Activated CD8-positive, alpha-beta memory T cell treated with anti-CD3 and anti-CD28 coated beads for 48 hours (primary cell): ENCODE data around the gene PC.

Source experiments
- DNase-seq, 3 experiments: peaks; one replicate each; pipeline ENCODE4 v3.0.0-alpha.2; 2020; ENCODE audit warnings: low read depth in 2 of 3, low spot score in 2 of 3

Gene PC

DNA sequence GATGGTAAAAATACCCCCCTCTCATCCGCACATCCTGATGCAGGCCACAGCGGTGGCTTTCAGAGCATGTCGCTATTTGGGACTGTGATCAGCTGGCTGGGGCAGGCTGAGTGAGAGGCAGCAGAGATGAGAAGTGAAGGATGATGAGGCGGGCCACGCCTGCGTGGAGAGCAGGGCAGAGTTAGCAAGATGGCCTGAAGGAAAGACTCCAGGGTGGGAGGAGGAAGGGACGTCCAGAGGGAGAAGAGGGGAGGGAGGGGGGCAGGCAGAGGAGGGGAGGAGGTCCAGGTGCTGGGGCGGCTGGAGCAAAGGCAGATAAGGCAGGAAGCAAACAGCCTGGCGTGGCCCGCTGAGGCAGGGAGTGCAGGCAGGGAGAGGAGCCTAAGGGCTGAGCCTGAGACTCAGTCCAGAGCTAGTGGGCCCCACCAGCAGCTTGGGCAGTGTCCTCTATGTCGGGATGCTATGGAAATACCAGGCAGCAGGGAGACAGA, 72.2 kb downstream of the PC start:
- no peak for DNase-seq

DNA sequence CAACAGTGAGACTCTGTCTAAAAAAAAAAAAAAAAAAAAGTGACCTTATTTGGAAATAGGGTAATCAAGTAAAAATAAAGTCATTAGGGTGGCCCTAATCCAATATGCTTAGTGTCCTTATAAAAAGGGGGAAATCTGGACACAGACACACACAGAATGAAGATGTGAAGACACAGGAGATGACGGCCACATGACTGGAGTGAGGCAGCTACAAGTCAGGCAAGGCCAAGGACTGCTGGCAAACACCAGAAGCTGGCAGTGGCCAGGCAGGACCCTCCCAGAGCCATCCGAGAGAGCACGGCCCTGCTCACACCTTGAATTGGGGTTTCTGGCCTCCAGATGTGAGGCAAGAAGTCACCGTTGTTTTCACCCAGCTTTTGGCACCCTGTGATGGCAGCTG, 72.7 kb downstream of the PC start:
- DNase-seq = no peak

DNA sequence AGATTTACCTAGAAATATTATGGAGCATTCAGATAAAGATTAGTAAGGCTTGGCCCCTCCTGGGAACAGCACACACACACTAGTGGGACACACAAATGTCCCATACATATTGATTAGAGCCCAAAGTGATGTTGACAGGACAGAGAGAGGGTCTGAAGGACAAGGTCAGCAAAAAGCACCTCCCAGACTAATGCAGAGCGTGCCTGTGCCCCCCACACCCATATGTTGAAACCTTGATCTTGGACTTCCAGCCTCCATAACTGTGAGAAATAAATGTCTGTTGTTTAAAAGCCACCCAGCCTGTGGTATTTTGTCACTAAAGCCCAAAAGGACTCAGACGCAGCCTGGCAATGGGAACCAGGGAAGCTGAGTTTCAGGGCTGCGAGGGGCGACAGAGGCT, 73.7 kb downstream of the PC start:
- no peak for DNase-seq

DNA sequence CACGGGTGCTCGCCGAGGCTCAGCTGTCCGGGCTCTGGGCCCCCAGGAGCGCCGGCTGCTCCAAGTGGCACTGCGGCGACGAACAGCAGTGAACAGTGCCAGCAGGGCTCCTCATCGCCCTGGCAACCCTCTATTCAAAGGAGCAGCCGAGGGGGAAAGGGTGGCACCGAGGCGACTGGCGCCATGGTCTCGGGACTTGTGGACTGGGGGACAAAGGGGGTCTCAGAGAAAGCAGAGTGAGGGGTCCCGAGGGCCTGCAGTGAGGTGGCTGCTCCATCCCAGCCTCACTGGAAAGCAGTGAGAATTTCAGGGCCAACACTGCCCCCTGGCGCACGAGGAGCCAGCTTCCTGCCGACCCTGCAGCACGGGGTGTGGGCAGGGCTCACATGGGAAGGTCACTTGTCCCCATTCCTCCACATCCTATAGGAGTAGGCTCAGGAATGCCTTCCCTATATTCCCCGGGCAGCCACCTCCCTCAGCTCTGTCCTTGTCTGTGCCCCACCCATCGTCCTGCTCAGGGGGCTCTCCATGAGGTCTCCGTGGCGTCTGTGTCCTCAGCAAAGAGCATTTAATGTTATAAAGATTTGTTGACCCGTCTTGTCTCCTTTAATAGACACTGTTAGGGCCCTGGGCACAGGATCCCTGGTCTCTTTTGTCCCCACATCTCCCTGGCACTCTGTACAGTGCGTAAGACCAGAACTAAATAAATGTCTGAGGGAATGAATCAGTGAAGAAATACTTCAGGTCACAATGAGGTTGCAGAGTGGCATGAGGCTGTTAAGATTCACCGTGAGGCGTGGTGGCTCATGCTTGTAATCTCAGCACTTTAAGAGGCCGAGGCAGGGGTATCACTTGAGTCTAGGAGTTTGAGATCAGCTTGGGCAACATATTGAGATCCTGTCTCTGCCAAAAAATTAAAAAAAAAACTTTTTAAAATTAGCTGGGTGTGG, 74.9 kb downstream of the PC start:
- peak in 2 of 3 experiments; percentile 32 to 51 for DNase-seq

DNA sequence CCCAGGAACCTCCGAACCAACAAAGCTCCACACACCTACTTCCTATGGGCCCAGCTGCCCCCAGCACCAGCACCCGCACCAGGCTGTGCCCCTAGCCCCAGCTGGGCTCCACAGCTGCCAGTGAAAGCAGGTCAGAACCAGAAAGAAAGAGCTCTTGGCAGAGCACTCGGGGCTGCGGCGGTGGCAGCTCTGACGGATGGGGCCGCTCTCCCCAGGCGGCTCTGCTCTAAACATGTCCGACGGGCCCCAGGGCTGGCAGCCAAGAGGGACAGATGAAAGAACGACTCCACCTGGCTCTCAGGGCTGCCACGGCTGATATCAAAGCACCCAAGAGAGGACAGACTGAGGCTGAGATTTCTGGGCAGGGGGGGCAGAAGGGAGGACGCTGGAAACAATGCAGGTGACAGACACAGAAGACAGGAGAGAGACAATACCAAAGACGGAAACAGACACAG, 75.6 kb downstream of the PC start:
- DNase-seq = no peak

DNA sequence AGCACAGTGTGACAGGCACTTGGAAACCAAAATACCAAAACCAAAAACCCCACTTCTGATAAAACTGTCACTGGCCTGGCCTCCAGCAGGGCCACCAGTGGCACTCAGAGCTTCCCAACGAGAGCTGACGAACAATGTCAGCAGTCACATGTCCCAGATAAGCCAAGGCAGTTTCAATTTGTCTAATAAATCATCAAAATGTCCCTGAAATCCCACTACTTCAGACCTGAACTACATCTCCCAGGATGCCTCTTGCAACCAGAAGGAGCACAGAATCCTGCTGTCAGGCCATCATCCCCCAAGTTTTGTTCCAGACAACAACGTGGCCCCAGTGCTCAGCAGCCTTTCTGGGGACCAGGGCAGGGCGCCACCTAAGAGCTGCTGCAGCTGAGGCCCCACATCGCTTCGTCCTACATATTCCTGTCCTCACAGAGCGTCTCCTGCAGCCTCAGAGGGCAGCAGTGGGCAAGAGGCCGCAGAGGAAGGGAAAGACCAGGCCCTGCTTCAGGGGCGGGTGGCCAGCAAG, 76.2 kb downstream of the PC start:
- no peak for DNase-seq

DNA sequence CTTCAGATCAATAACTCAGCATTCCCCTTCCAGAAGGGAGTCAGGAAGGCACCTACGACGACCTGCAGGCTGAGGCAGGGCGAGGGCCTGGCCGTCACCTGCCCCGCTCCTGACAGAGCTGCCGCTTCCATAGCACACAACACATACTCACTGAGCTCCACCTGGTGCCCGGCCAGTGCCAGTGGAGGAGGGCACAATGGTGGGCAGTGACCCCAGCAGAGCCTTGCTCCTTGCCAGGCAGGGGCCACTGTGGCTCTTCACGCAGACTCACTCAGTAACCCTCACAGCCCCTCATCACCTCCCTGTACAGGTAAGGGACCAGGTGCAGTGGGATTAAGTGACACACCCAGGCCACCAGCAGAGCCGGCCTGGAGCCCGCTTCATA, 76.7 kb downstream of the PC start:
- no peak for DNase-seq

DNA sequence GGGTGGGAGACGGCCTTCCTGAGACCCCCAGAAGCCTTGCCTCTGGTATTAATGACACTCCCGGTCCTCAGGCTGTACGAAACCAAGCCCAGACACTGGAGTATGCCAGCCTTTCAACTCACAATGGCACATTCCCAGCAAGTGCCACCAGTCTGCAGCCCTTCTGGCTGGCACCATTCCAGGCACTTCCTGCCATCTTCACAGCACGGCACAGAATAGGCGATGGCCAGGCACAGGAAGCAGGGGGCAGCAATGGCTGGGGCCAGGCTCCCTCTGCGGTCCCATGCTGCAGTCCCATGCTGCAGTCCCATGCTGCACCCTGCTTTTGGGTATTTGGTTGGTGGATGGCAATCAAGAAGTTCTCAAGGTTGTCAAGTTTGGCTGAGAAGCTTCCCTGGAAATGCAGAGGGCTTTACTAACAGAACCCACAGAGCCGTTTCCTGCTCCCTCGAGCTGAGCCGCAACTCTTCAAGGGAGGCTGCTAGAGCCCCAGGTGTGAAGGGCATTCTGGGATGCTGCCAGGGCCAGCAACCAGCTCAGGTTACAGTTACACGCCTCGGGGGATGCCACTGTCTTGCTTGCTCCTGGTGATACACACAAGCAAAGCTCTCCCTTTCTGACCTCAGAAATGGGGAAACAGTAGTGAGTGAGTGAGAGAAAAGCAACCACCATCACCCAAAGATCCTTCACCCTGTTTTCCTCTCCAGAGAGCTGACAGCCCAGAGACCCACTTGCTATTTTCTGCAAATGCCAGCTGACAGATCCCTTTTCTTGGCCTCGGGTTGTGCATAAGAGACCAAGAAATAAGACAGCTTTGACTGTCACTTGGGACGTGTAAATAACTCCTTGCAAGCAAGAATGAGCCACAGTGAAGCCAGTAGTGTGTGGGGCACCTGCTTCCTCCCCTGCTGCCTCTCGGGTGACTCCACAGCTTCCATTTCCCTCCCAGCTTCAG, 77.4 kb downstream of the PC start:
- DNase-seq = no peak

DNA sequence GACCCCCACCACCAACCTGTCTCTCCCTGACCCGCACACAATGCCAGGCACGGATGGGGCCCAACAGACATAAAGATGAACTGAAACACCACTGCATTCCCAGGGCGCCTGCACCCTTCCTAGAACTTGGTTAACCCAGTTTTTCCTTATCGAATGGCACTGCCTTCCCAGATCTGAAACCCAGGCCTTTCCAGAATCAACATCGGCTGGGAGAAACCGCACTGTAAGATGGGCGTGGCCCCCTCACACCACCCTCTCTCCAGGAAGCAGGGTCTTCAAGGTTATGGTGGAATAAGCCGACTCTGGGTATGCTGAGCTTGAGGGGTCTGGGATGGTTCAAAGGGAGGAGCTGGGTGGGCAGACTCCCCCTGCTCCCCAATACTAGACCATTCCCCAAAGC, 78.2 kb downstream of the PC start:
- DNase-seq = no peak

DNA sequence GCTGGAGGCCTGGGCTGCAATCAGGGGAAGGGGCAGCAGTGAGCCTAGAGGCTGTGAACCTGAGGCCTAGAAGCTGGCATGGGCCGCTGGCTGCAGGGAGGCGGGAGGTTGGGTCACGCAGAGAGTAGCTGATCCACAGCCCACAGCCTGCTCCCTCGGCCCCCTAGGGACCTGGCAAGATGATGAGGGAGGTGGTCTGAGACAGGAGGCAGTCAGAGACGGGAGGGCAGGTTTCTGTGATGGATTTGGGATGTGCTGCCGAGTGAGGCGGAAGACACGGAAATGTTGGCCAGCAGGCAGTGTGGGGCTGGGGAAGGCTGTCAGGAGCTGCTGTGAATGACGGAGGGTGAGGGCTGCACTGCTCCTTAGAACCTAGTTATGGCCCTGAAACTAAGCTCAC, 78.6 kb downstream of the PC start:
- DNase-seq = no peak

DNA sequence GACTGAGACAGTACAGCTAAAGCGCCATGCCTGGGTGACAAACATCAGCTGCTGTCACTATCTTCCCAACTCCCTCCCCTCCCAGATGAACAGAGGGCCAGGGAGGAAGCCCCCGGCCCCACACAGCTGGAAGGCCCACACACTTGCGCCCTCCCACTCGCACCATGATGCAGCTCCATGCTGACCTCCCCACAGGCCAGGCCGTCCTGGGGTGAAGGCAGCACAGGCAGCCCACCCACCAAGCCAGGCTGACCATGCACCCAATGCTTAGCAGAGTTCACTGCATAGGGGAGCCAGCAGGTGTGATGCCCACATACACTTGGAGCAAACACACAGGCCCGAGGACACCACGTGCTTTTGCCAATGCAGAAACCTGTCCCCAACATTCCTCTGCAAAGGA, 79.2 kb downstream of the PC start:
- no peak for DNase-seq

DNA sequence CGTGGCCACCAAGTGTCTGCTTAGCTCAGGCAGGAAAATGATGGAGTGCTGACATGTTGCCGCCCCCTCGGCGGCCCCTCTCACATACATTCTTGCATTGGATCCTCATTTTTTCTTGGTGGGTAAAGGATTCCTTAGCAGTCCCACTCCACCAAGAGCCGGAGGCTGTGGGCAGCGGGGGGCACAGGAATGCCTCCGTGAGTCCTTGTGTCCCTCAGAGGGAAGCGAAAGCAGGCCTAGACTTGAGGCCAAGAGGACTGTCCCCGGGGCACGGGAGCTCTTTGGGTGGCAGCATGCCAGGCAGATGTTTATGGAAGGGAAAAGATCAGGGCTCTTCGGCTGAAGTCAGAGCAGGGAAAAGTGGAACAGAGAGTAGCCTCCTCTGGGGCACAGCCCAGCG, 79.7 kb downstream of the PC start:
- DNase-seq = no peak

DNA sequence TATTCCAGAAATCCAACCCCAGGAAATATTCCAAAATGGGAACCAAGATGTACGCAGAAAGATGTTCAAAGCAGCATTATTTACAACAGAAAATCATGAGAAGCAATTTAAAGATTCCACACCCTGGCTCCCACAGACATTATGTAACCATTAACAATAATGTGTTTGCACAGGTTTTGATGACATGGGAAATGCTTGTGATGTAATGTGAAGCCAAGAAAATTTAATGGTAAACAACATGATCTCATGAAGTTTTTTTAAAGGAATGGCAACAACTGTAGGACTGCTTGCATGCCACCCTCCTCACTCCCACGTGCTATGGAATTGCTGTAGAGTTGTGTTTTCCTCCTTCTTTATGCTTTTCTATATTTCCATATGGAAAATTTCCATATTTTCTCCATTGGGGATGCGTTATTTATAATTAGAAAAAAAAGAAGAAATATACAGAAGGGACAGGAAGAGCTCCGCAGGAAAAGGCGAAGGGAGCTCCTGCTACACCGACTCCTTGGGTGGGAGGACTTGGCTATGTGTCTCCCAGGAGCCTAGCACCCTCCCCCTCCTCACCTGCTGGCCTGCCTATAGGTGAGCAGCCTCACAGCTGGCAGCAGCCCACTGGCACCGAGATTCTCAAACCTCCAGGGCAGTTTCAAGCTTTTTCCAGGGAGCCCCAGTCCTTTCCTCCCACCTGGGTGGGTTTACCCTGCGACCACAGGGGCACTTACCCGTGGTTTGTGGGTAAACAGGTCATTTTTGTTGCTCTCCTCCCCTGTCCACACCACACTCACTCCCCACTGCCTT, 80.4 kb downstream of the PC start:
- DNase-seq = no peak

DNA sequence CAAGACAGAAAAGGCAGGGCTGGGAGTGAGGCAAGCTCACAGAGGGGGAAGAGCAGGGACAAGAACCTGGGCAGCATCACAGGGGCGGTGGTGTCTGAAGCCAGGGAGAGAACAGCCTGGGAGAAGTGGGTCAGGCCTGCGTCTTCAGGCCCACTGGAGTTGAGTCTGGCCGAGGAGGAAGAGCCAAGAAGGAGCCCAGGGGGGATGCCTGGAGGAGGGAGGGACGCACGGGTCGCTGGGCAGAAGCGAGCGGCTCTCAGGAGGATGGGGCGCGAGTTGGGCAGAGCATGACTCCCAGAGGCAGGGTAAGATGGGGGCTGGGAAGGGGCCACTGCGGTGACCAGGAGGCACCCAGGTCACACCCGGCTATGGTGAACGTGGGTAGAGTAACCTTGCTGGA, 82.8 kb downstream of the PC start:
- no peak for DNase-seq

DNA sequence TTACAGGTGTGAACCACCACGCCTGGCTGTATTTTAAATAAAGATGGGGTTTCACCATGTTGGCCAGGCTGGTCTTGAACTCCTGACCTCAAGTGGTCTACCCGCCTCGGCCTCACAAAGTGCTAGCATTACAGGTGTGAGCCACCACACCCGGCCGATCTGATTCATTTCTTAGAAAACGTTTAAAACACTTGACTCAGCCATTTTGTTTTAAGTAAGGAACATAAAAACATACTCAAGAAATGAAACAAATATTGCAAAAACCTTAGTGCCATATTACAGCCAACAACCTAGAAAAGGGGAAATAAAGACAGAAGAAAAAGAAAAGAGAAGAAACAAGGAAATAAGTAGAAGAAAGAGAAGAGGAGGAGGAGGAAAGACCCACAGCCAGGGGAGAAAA, 84.0 kb downstream of the PC start:
- no peak for DNase-seq

DNA sequence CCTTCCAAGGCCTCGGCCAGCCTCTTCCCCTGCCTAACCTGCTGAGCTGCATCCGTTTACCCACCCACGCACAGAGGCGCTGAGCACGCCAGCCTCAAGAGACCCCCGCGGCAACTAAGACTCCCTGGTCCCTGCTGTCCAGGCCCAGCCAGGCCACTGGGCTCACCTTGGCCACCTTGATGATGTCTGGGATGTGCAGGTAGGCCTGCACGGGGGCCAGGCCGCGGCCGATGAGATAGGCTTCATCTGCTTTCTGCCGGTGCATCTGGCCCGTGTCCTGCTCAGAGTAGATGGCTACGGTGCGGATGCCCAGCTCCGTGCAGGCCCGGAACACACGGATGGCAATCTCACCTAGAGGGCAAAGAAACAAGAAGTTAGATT, 86.7 kb downstream of the PC start:
- no peak for DNase-seq

DNA sequence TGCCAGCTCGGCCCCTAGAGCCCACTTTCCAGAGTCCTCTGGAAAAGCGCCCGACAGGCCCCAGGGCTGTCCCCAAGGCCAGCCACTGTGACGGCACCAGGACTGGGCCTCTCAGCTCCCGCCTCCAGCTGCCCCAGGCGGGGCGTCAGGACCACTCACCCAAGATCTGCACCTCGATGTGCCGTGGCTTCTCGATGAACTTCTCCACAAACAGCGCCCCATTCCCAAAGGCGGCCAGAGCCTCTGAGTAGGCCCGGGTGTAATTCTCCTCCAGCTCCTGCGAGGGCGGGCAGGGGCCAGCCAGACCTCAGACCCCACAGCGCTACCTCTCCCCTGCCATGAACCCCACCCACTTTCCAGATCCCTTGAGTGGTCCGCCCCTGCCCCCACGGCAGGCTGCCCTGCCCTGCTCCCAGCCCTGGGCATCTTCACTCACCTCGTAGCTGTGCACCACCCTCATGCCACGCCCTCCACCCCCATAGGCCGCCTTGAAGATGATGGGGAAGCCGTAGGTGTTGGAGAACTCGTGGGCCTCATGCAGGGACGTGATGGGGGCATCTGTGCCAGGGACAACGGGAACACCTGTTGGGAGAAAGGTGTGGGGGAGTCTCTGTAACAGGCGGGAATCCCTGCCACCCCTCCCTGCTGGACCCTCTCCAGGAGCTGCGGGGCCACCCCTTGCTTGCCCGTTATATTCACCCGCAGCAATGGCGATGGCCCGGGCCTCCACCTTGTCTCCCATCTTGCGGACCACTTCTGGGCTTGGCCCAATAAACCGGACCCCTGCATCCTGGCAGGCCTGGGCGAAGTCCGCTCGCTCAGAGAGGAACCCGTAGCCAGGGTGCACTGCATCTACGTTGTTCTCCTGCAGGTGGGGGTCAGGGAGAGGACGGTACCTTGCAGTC, 87.3 kb downstream of the PC start:
- DNase-seq = no peak

DNA sequence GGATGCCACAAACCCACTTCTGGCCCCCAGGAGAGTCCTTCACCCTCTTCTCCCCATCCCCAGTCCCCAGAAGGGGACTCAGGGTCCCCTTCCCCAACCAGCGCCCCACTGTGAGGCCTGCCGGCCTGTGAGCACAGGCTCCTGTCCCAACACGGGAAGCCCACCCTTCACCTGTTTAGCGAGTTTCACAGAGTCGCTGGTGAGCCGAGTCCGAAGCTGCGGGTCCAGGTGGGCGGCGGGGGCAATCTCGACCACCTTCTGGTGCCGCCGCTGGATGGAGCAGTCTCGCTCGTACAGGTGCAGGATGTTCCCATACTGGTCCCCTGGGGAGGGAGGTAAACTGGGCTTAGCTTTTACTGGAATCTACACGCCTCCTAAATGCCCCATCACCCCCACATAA, 88.1 kb downstream of the PC start:
- no peak for DNase-seq

DNA sequence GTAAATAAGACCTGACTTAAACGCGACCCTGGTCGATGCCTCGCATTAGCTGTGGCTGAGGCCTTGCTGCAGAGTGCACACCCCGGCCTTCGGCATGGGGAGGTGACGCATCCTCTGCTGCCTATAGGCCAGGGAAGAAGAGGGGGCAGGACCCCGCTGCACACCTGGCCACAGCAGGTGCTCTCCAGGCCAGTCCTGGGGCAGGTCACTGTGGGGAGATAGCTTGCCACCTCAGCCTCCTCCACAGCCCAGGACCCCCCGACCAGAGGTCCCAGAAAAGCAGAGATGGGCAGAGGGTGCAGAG, 88.7 kb downstream of the PC start:
- DNase-seq = no peak
